ENCODE data around the gene ERRFI1.
A peak's percentile ranks its signal among the peaks of the same experiment; 100 is the strongest.

Gene ERRFI1

DNA sequence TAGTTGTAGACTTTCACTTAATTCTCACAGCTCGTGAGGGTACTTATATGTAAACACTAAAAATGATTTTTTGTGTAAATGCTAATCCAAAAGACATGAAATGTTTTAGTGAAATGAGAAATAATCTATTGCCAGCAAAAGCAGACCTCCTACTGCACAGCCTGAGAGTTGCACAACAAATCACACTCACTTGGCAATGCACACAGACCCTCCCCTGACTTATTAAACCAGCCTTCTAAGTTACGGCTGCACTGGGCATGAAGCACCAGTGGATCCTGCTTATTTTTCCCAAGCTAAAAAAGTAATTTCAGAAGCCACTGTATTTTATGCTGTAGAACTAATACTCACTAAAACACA lies 10.3 kb downstream of the ERRFI1 start:
- Histone ChIP-seq H3K18ac (ENCODE audit: low read length) (no peak overlapping the region), H3K23ac (ENCODE audit: low read length) (no peak overlapping the region), H4K91ac (ENCODE audit: low read depth, low read length) (no peak overlapping the region), H3K4ac (ENCODE audit: low read depth, low read length) (peak overlapping the region; percentile 90), H3K27me3 (ENCODE audit: insufficient read depth, low read length) (no peaks in the 10 kb centered on the region), H2AFZ (ENCODE audit: insufficient read depth, low read length, poor library complexity) (no peak overlapping the region), H3K9me3 (ENCODE audit: insufficient read depth, low read depth, low read length) (no peaks in the 10 kb centered on the region), H3K14ac (ENCODE audit: low read length) (no peak overlapping the region), H2BK5ac (ENCODE audit: low read depth, low read length, poor library complexity) (no peak overlapping the region), H4K8ac (ENCODE audit: low read depth, low read length) (peak overlapping the region; percentile 65), H3K9ac (ENCODE audit: low read length) (no peak overlapping the region), H2BK12ac (ENCODE audit: low read length) (peak overlapping the region; percentile 75), H3K4me1 (ENCODE audit: control insufficient read depth in 1 of 2, insufficient read depth in 2 of 2, low read length in 2 of 2) (peaks cover 9 to 15% of the 10 kb centered on the region in 2 experiments), H3K27ac (ENCODE audit: low read depth, low read length) (peak overlapping the region; percentile 78), H3K4me3 (ENCODE audit: low read depth, low read length) (no peak overlapping the region), H3K79me1 (ENCODE audit: low read length) (peaks cover 16% of the 10 kb centered on the region), H3K79me2 (ENCODE audit: control insufficient read depth, insufficient read depth, low read length, poor library complexity) (peaks cover 16% of the 10 kb centered on the region), H3K4me2 (ENCODE audit: low read length) (peak overlapping the region; percentile 22), H2BK120ac (ENCODE audit: insufficient read depth, low read length, poor library complexity) (no peak overlapping the region), H2AK5ac (ENCODE audit: low read length) (no peak overlapping the region), H3K36me3 (ENCODE audit: control insufficient read depth in 1 of 2, insufficient read depth in 2 of 2, low read length in 2 of 2) (peaks cover 23 to 32% of the 10 kb centered on the region in 2 experiments), H4K12ac (ENCODE audit: low read depth, low read length) (no peak overlapping the region)
- DNase-seq = no peak
- WGBS (ENCODE audit: extremely low coverage, insufficient coverage, insufficient read length) = no CpG with 5 or more reads among the region's 2 CpGs

DNA sequence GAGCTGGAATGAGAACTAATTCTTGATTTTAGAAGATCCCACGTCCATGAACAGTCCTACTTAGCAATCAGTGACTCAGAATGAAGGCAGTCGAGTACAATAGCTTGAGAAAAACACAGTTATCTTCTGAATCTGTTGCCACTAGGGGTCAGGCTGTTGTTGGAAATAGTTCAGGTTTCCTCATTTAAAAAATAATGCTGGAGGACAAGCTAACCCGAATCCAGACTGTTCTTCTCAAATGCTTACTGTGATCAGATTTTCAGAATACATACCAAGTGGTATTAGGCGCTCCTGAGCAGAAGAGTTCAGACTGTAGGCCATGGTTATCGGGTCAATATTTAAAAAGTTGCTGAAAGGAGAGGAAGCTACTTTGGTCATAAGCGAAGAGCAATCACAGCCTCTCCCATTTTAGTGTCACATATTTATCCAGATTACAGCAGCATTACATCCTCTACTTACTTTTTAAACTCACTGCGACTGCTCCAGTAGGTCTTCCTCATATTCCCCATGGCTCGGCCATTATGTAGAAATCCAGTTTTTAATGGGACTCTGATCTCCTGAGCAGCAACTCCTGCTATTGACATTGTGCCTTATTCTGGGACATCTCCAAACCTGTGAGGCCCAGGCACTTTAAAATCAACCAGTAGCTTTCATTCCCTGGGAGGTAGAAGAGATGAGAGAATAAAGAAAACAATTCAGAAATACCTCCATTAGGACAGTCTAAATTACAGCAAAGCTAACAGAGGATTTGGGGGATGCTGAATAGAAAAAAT lies 10.9 kb downstream of the ERRFI1 start:
- peak; percentile 76 to 94 for DNase-seq
- Histone ChIP-seq H3K4me3 (ENCODE audit: low read depth, low read length) (no peak overlapping the region), H3K14ac (ENCODE audit: low read length) (no peak overlapping the region), H3K18ac (ENCODE audit: low read length) (no peak overlapping the region), H3K9ac (ENCODE audit: low read length) (no peak overlapping the region), H3K79me2 (ENCODE audit: control insufficient read depth, insufficient read depth, low read length, poor library complexity) (peaks cover 16% of the 10 kb centered on the region), H2BK12ac (ENCODE audit: low read length) (no peak overlapping the region), H3K4ac (ENCODE audit: low read depth, low read length) (peak overlapping the region; percentile 72), H4K91ac (ENCODE audit: low read depth, low read length) (no peak overlapping the region), H3K23ac (ENCODE audit: low read length) (no peak overlapping the region), H3K4me1 (ENCODE audit: control insufficient read depth in 1 of 2, insufficient read depth in 2 of 2, low read length in 2 of 2) (peaks cover 9 to 15% of the 10 kb centered on the region in 2 experiments), H4K8ac (ENCODE audit: low read depth, low read length) (no peak overlapping the region), H3K9me3 (ENCODE audit: insufficient read depth, low read depth, low read length) (no peaks in the 10 kb centered on the region), H4K12ac (ENCODE audit: low read depth, low read length) (no peak overlapping the region), H3K27me3 (ENCODE audit: insufficient read depth, low read length) (no peaks in the 10 kb centered on the region), H3K27ac (ENCODE audit: low read depth, low read length) (peak overlapping the region; percentile 77), H3K36me3 (ENCODE audit: control insufficient read depth in 1 of 2, insufficient read depth in 2 of 2, low read length in 2 of 2) (peaks cover 25 to 35% of the 10 kb centered on the region in 2 experiments), H2AK5ac (ENCODE audit: low read length) (no peak overlapping the region), H2BK120ac (ENCODE audit: insufficient read depth, low read length, poor library complexity) (no peak overlapping the region), H2AFZ (ENCODE audit: insufficient read depth, low read length, poor library complexity) (no peak overlapping the region), H3K79me1 (ENCODE audit: low read length) (peaks cover 14% of the 10 kb centered on the region), H3K4me2 (ENCODE audit: low read length) (peak overlapping the region; percentile 21), H2BK5ac (ENCODE audit: low read depth, low read length, poor library complexity) (no peak overlapping the region)
- no CpG with 5 or more reads among the region's 8 CpGs for WGBS (ENCODE audit: extremely low coverage, insufficient coverage, insufficient read length)

DNA sequence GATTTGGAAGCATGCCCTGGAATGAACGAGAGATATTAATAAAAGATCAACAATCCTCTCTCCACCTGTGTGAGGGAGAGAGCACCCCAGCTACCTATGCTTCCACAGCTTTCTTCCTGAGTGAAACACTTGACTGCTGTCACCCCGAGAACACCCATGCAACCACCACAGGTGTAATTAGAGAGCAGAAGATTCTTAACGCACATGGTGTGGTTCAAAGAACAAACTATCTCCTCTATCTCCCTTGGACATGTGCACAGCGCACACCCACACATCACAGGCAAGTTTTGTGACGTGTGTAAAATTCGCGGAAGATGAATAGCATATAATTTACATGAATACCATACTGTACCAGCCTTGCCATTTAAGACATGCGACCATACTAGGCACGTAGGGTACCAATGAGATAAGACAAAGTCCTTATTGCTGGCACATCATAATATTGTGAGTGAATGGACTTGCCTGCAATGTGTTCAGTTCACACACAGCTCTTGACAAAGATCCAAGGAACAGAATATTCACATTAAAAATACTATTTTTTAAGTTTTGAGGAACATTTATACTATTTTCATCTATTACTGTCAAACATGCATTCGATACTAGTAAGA lies 11.6 kb downstream of the ERRFI1 start:
- H3K79me2 ChIP-seq (ENCODE audit: control insufficient read depth, insufficient read depth, low read length, poor library complexity) = peaks cover 16% of the 10 kb centered on the region
- no peak overlapping the region for H2BK5ac ChIP-seq (ENCODE audit: low read depth, low read length, poor library complexity)
- DNase-seq = no peak
- no peak overlapping the region for H4K12ac ChIP-seq (ENCODE audit: low read depth, low read length)
- H4K91ac ChIP-seq (ENCODE audit: low read depth, low read length) = no peak overlapping the region
- no peak overlapping the region for H2AFZ ChIP-seq (ENCODE audit: insufficient read depth, low read length, poor library complexity)
- no peak overlapping the region for H3K14ac ChIP-seq (ENCODE audit: low read length)
- WGBS (ENCODE audit: extremely low coverage, insufficient coverage, insufficient read length) = no CpG with 5 or more reads among the region's 10 CpGs
- H4K8ac ChIP-seq (ENCODE audit: low read depth, low read length) = no peak overlapping the region
- no peak overlapping the region for H3K9ac ChIP-seq (ENCODE audit: low read length)
- H2AK5ac ChIP-seq (ENCODE audit: low read length) = no peak overlapping the region
- no peak overlapping the region for H3K4me2 ChIP-seq (ENCODE audit: low read length)
- H3K9me3 ChIP-seq (ENCODE audit: insufficient read depth, low read depth, low read length) = peaks cover 2% of the 10 kb centered on the region
- H3K4me1 ChIP-seq (ENCODE audit: control insufficient read depth in 1 of 2, insufficient read depth in 2 of 2, low read length in 2 of 2) = peaks cover 9 to 15% of the 10 kb centered on the region in 2 experiments
- no peak overlapping the region for H3K18ac ChIP-seq (ENCODE audit: low read length)
- no peak overlapping the region for H3K4me3 ChIP-seq (ENCODE audit: low read depth, low read length)
- peaks cover 14% of the 10 kb centered on the region for H3K79me1 ChIP-seq (ENCODE audit: low read length)
- H3K23ac ChIP-seq (ENCODE audit: low read length) = no peak overlapping the region
- no peaks in the 10 kb centered on the region for H3K27me3 ChIP-seq (ENCODE audit: insufficient read depth, low read length)
- no peak overlapping the region for H2BK120ac ChIP-seq (ENCODE audit: insufficient read depth, low read length, poor library complexity)
- peak overlapping the region; percentile 92 for H3K4ac ChIP-seq (ENCODE audit: low read depth, low read length)
- no peak overlapping the region for H2BK12ac ChIP-seq (ENCODE audit: low read length)
- no peak overlapping the region for H3K27ac ChIP-seq (ENCODE audit: low read depth, low read length)
- H3K36me3 ChIP-seq (ENCODE audit: control insufficient read depth in 1 of 2, insufficient read depth in 2 of 2, low read length in 2 of 2) = peaks cover 32 to 42% of the 10 kb centered on the region in 2 experiments

DNA sequence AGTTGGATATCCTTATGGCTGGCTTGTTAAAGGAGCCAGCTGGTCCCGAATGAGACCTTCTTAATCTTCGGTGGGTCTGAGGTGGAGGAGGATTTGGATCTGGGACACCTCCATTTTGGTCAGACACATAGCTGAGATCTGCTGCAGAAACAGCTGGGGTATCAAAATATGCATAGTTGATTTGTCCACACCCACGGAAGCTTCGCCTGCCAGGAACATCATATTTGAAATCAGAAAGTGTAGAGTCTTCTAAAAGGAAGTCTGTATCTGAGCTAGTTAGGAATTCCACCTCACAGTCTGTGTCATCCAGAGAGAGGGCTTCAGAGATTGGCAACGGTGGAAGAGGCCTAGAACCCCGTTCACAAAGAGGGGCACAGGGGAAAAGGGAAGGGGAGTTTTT lies 12.3 kb downstream of the ERRFI1 start:
- Histone ChIP-seq H2BK12ac (ENCODE audit: low read length) (no peak overlapping the region), H3K9me3 (ENCODE audit: insufficient read depth, low read depth, low read length) (peaks cover 2% of the 10 kb centered on the region), H3K18ac (ENCODE audit: low read length) (no peak overlapping the region), H3K4me2 (ENCODE audit: low read length) (no peak overlapping the region), H4K12ac (ENCODE audit: low read depth, low read length) (no peak overlapping the region), H3K4me1 (ENCODE audit: control insufficient read depth in 1 of 2, insufficient read depth in 2 of 2, low read length in 2 of 2) (peaks cover 7 to 10% of the 10 kb centered on the region in 2 experiments), H4K91ac (ENCODE audit: low read depth, low read length) (no peak overlapping the region), H2BK5ac (ENCODE audit: low read depth, low read length, poor library complexity) (no peak overlapping the region), H3K79me1 (ENCODE audit: low read length) (peaks cover 11% of the 10 kb centered on the region), H3K4ac (ENCODE audit: low read depth, low read length) (peak overlapping the region; percentile 92), H2AK5ac (ENCODE audit: low read length) (no peak overlapping the region), H3K4me3 (ENCODE audit: low read depth, low read length) (no peak overlapping the region), H3K36me3 (ENCODE audit: control insufficient read depth in 1 of 2, insufficient read depth in 2 of 2, low read length in 2 of 2) (peaks cover 37 to 49% of the 10 kb centered on the region in 2 experiments), H3K9ac (ENCODE audit: low read length) (no peak overlapping the region), H2AFZ (ENCODE audit: insufficient read depth, low read length, poor library complexity) (no peak overlapping the region), H3K14ac (ENCODE audit: low read length) (no peak overlapping the region), H2BK120ac (ENCODE audit: insufficient read depth, low read length, poor library complexity) (no peak overlapping the region), H4K8ac (ENCODE audit: low read depth, low read length) (no peak overlapping the region), H3K23ac (ENCODE audit: low read length) (no peak overlapping the region), H3K27me3 (ENCODE audit: insufficient read depth, low read length) (no peaks in the 10 kb centered on the region), H3K27ac (ENCODE audit: low read depth, low read length) (no peak overlapping the region), H3K79me2 (ENCODE audit: control insufficient read depth, insufficient read depth, low read length, poor library complexity) (peaks cover 13% of the 10 kb centered on the region)
- no peak for DNase-seq
- no CpG with 5 or more reads among the region's 6 CpGs for WGBS (ENCODE audit: extremely low coverage, insufficient coverage, insufficient read length)

All from trophoblast cell (in vitro differentiated cells and primary cell).